ENCODE measurements around the gene ROBO2. TPM values are rescaled to one million over a fixed set of nuclear protein-coding genes. Genes with fewer than 3 reads are reported as not detected.

The ROBO2 gene
- polyA plus RNA-seq, 1 of the 3 experiments (the other 2 are of a cell fraction), result not detected

GRCh38 chr3:77160931-77161497, 121.1 kb downstream of the ROBO2 start (continued):
- TF ChIP-seq USF2 (IDR thresholded peaks at IDR 0.05; ENCODE audit: borderline replicate concordance, low read depth, low read length) (no peak), ZBTB33 (IDR thresholded peaks at IDR 0.05; ENCODE audit: borderline replicate concordance, low read depth) (no peak), USF1 (IDR thresholded peaks at IDR 0.05; ENCODE audit: borderline replicate concordance, low read depth) (no peak), TAF1 (IDR thresholded peaks at IDR 0.05; ENCODE audit: borderline replicate concordance, low read depth, low read length) (no peak), CTCF (IDR thresholded peaks at IDR 0.05) (no peak)

GRCh38 chr3:77169823-77170222, 129.9 kb downstream of the ROBO2 start:
- Histone ChIP-seq H3K9me2 (no peaks in the 10 kb centered on the region), H3K27ac (ENCODE audit: low read depth in 2 of 2, low read length in 1 of 2) (no peak overlapping the region; a peak in 1 of 4 replicates), H3K4me3 (ENCODE audit: low read depth in 2 of 2, low read length in 1 of 2) (no peak overlapping the region), H3K4me2 (no peak overlapping the region), H2AFZ (ENCODE audit: low read depth) (no peak overlapping the region), H3K79me2 (ENCODE audit: insufficient read depth) (no peaks in the 10 kb centered on the region), H3K27me3 (ENCODE audit: insufficient read depth) (no peaks in the 10 kb centered on the region), H4K20me1 (ENCODE audit: insufficient read depth) (no peaks in the 10 kb centered on the region), H3F3A (replicated peaks; ENCODE audit: insufficient read depth) (no peaks in the 10 kb centered on the region), H3K4me1 (ENCODE audit: control insufficient read depth in 1 of 2, insufficient read depth in 2 of 2, low read depth in 1 of 2, low read length in 1 of 2) (peaks cover 0 to 19% of the 10 kb centered on the region in 2 experiments; a peak in 2 of 4 replicates), H3K9ac (no peak overlapping the region), H3K9me3 (no peaks in the 10 kb centered on the region), H3K36me3 (replicated peaks in 1 of 2; ENCODE audit: control insufficient read depth in 1 of 2, insufficient read depth in 2 of 2, low read length in 1 of 2) (no peaks in the 10 kb centered on the region)
- TF ChIP-seq SIN3A (IDR thresholded peaks at IDR 0.05; ENCODE audit: borderline replicate concordance, low read depth, low read length) (no peak), RFX5 (IDR thresholded peaks at IDR 0.05; ENCODE audit: low read length) (no peak), NRF1 (IDR thresholded peaks at IDR 0.05; ENCODE audit: low read depth, low read length) (no peak), FOXM1 (IDR thresholded peaks at IDR 0.05; ENCODE audit: low read depth) (no peak), USF1 (IDR thresholded peaks at IDR 0.05; ENCODE audit: borderline replicate concordance, low read depth) (no peak), MAX (IDR thresholded peaks at IDR 0.05; ENCODE audit: low read depth) (no peak), REST (IDR thresholded peaks at IDR 0.05; ENCODE audit: low read depth, low read length) (no peak), TCF12 (IDR thresholded peaks at IDR 0.05) (no peak), FOXJ3 (CRISPR knock-in tag; IDR thresholded peaks at IDR 0.05) (no peak)
- ChIA-PET CTCF (interaction anchor here (1.0 to 2.0 kb wide), 4 partner anchors 11 to 151 kb away, joined by 3 to 9 read pairs (median 4); no protein-coding TSS in a partner anchor), POLR2A (no interaction called here)
- 51% methylated on average over 4 of the region's 4 CpGs for WGBS (ENCODE audit: low lambda C conversion rate)
- DNase-seq, result no peak

All from SK-N-SH (cell line).